ENCODE measurements around the gene DENND2A.
"Not testable (repeated sequence)": the region's sequence is repeated elsewhere in the genome, so short reads cannot be mapped to it uniquely, and the experiment has no call there.

Gene DENND2A

DNA sequence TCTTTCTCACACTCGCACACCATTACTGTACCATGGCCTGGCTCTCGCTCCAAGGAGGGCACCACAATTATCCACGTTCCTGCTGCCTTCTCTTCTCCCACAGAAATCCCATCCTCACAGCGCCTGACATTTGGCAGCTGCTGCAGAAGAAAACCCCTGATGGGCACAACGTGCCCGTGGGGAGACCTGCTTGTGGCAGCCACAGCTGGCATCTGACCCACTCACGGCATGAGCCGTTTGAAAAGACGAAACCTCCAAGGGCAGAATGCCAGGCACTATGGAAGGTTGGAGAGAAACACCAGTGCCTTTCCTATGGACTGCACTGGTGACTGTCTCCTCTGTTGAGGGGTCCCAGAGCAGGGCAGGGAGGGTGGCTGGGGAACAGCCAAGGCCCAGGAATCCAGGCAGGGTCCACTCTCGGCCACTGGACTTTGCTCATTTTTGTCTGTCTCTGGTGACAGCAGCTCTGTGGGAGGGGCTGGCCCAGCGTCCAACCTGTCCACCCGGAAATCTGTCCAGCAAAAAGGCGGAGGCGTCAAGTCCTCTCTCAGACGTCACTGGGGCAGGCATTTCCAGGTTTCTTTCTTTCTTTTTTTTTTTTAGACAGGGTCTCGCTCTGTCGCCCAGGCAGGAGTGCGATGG lies 100.4 kb downstream of the DENND2A start:
- no peak for DNase-seq

DNA sequence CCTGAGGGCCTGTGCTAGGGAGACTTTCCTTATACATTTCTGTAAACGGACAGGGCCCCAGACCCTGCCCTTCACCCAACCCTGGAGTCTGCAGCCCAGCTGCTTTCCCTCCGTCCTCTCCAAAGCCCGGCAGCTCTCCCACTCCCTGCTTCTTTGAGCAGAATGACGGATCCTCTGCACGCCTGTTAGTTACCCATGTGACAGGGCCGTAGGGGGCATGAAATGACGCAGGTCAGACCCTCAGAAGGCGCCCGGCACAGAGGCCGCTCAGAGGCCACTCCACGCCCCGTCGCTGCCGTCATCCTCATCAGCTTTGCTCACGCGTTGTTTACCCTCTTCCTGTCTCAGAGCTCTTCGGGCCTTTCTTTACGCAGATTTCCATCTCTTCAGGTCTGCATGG lies 101.2 kb downstream of the DENND2A start:
- no peak for DNase-seq

DNA sequence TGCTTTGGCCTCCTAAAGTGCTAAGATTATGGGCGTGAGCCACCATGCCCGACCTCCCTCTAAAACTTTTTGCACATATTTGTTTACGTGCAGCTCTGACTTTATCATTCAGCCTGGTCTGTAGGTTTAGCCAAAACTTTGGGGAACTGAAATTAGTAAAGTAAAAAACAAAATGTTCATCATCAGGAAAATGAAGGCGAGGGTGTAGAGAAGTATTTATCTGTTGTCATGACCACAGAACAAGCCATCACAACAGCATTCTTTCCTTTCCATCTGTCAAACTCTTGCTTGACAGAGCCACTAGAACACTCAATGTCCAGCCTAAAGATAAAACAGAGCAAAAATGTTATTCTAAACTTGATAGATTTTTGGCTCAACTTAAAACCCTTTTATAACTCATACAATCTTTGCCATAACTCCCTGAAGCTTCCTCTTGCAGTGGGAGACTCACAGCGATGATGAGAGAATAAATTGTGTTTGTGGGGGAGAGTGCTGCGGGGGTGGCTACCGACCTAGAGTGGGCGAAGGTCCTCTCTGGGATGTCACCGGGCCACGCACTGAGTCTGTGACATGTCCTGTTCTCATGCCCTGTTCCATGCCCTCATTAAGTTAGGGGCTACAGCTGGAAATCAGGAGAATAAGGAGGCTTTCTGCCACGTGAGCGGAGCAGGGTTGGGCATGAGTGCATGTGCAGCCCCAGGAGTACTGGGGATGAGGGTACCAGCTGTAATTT lies 102.7 kb downstream of the DENND2A start:
- no peak for DNase-seq

- no peak for DNase-seq
Observed at GRCh38 chr7:140534743-140535142, 105.9 kb downstream of the DENND2A start.

DNA sequence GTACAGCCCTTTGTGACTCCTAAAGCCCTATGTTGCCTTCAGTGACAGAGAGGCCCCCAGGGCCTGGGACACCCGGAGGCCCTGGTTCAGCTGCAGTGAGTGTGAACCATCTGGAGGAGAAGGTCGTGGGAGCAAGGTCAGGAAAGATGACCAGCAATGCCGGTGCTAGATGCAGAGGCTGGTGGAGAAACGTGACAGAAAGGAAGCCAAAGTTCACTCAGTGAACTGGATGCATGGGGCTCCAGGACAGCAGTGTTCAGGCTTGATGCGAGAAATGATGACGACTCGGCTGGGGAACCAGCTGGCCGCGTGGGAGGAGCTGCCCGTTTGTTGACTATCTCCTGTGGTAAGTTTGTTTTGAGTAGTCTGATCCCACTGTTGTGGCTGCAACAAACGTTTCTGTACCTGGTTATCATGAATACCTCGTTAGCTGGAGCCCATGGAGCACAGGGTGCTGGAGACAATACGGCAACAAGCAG lies 107.2 kb downstream of the DENND2A start:
- peak; percentile 34 for DNase-seq

- not testable (repeated sequence) for DNase-seq
Observed at GRCh38 chr7:140529428-140529827, 111.2 kb downstream of the DENND2A start.

GRCh38 chr7:140526787-140527664 lies 113.6 kb downstream of the DENND2A start:
- DNase-seq, result no peak

- DNase-seq, result no peak
Observed at GRCh38 chr7:140526214-140526613, 114.4 kb downstream of the DENND2A start.

GRCh38 chr7:140525743-140526142 lies 114.9 kb downstream of the DENND2A start:
- DNase-seq, result no peak

DNA sequence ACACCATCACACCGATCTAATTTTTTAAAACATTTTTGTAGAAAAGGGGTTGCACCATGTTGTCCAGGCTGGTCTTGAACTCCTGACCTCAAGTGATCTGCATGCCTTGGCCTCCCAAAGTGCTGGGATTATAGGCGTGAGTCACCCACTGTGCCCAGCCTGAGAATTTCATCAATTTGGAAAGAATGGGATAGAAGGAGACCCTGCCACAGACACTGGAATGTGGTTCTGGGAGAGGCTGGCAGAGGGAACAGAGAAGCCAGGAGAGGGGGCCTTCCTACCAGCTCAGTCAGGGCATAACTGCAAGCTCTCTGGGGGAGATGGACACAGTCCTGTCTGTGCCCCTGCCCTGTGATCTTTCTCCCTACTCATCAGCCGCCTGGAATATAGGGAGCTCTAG lies 119.2 kb downstream of the DENND2A start:
- no peak for DNase-seq

DNA sequence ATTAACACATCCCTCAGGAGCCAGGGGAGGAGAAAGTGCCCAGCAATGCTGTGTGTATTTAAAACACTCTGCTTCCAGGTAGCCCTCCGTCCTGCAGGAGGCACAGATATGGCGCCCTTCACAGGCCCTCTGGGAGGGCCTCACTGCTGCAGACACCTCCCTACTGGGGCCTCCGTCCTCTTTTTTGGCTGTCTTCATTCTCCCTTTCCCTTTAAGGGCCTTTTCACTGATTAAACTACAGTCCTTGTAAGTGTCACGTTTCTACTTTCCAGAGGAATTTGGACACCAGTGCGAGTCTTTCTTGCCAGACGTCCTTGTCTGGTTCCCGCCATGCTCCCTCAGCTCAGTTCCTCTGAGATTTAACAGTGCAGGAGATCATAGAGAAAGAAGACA lies 121.6 kb downstream of the DENND2A start:
- no peak for DNase-seq

DNA sequence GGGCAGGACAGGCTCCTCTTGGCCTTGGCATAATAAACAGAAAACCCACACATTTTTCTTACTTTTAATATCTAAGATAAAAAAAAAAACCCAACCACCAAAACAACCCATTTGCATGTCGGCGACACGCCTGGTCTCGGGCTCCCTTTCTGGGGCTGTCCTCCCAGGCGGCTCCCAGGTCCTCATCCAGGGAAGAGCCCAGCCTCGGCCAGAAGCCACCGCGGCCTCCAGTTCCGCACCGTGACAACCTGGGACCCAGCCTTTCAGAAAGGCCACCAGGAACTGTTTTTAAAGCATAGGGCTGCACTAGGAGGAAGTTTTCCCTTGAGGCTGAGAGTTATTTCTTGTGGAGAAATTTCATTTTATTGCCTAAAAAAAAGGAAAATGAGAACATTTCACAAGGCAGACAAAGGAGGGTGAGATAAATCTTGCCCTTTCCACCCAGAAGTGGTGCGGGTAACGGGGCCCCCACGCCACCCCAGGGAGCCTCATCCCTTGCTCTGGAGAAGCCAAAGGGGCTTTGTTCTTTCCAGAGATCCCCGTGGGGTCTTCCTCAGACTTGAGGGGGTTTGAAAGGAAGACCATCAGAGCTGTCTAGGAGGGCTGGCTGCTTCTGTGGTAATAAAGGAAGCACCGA lies 122.1 kb downstream of the DENND2A start:
- DNase-seq, result no peak

DNA sequence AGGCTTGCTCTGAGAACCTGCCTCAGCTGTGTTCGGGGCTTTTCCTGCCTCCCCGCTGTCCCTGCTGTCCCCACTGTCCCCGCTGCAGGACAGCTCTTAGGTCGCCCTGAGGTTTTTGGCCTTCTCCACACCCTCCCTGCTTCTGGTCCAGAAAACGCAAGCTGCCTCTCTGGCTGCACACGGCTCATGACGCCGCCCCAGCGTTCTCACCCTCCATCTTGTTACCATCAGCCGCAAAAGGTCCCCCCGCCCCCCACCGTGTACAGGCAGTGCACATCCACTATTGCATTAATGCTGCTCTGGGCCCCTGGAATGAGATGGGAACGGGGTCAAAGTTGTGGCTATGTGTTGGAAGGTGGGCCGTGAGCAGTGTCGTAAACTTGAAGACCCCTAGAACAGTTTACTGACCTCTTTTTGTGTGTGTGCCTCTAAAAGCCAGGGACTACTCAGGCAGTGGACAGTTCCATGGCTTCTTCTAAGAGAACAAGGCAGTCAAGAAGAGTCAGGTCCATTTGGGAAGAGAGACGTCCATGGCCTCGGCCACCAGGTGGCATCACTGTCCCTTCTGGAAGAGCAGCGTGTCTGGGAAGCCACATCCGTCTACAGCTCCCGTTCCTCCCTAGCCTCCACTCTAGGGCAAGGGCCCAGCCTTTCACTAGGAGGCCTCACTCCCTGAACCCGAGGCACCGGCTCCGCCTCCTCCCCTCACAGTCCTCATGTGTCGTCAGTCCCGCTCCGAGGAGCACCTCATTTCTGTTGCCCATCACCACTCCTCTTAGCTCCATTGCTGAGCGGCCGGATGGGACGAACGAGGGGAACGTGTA lies 122.9 kb downstream of the DENND2A start:
- DNase-seq, result peak; percentile 90

- DNase-seq, result peak; percentile 79
Observed at GRCh38 chr7:140512317-140513000, 128.2 kb downstream of the DENND2A start.

DNA sequence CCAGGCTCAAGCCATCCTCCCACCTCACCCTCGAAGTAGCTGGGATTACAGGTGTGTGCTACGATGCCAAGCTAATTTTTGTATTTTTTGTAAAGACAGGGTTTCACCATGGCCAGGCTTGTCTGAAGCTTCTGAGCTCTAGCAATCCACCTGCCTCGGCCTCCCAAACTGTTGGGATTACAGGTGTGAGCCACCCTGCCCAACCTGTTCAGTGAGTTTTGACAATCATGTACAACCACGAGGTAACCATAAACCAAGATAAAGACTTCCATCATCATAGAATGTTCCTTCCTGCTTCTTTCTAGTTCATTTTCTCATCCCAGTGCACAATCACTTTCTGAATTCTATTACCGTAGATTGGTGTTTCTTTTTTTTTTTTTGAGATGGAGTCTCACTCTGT lies 130.8 kb downstream of the DENND2A start:
- peak; percentile 16 for DNase-seq

- not testable (repeated sequence) for DNase-seq
Observed at GRCh38 chr7:140507556-140507955, 133.1 kb downstream of the DENND2A start.

DNA sequence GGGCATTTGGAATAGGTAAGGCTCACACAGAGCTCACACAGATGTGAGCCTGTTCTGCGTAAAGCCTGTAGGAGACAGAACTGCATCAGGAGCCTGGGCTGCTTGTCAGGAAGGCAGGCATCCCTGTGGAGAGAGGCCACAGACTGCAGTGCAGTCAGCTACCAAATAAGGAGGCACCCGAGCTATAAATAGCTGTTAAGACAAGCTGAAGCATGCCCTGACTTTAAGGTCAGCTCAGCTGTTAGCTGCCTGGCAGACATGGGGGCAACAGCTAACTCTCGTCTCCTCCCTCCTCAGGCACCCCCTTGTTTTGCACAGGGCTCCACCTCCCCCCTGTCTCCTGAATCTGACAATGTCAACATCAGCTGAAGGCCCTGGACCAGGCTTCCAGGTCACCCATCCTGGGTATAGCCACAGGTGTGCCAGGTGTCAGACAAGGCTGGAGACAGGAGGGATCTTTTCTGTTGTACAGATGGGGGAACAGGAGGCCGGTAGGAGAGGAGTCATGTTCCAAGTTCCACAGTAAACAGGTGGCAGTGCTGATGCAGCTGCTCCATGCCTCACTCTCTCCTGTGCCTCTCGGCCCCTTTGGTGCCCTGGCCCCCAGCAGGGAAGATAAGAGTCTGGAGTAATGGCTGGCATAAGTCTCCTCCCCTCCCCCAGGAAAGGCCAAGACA lies 133.7 kb downstream of the DENND2A start:
- peak; percentile 88 for DNase-seq

- DNase-seq, result no peak
Observed at GRCh38 chr7:140501966-140502365, 138.6 kb downstream of the DENND2A start.

DNA sequence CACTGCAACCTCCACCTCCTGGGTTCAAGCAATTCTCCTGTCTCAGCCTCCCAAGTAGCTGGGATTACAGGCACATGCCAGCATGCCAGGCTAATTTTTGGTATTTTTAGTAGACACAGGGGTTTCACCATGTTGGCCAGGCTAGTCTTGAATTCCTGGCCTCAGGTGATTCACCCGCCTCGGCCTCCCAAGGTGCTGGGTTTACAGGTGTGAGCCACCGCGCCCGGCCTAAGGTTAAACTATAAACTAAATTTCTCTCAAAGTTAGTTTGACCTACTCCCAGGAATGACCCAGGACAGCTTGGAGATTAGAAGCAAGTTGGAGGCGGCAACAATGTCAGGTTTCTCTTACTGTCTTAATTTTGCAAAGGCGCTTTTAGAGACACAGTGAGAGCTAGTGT lies 142.8 kb downstream of the DENND2A start:
- not testable (repeated sequence) for DNase-seq

DNA sequence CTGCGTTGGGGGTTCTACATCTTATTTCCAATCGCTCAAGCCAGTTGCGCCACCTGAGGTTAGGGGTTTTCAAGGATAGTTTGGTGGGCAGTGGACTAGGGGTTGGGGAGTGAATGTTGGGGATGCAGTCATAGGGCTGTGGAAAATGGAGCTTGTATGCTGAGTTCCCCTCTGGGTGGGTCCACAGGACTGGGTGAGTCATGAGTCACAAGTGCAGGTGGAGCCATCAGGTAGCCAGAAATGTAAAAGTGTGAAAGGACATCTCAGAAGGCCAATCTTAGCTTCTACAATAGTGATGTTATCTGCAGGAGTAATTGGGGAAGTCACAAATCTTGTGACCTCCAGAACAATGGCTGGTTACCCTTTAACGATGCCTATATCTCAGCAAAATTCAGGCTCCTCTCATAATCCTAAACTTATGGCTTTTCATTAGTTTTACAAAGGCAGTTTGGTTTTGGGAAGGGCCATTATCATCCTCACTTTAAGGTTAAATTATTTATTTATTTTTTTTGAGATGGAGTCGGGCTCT lies 143.3 kb downstream of the DENND2A start:
- no peak for DNase-seq

All from NCI-H510A treated with DMSO at 0.1 percent for 48 hours (cell line).